ENCODE measurements around the gene PTPRK. TPM values are rescaled to one million over a fixed set of nuclear protein-coding genes. Genes with fewer than 3 reads are reported as not detected.

PTPRK gene
- total and polyA plus RNA-seq, 9 of the 15 experiments (the other 6 are each of a cell fraction or from before 2014, with no cell fraction given) = 0.04 to 0.51 TPM; not detected in 7

DNA sequence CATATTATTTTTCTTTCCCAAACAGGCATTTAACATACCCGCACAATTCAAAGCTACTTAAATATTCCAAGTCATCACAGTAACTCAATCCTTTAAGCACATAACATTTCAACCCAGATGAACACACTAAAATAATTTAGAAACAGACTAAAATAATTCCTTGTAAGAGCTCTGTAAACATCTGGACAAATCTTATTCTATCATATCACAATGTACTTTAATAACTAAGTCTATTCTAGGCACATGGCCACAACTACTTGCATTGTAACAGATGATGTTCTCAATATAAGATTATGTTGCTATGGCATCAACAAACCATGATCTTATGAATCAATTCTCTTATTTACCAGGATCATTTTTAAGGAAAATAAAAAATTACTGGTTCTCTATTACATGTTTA lies 496.4 kb downstream of the PTPRK start:
- BruUV-seq (replicated peaks) = no TSS peak
- WGBS (ENCODE audit: insufficient coverage, low coverage, missing lambda C conversion rate) = 0% methylated on average over 1 of the region's 1 CpG
- H3K36me3 ChIP-seq (ENCODE audit: control insufficient read depth, insufficient read depth, low read length) = no peaks in the 10 kb centered on the region
- H3K79me2 ChIP-seq (ENCODE audit: control insufficient read depth, insufficient read depth, low read length) = no peaks in the 10 kb centered on the region
- no peak overlapping the region for H3K9ac ChIP-seq (ENCODE audit: insufficient read depth in 1 of 2, low read depth in 2 of 2, low read length in 2 of 2)
- ChIA-PET POLR2A (no interaction called here), CTCF (ENCODE audit: low intra/inter-chr PET ratio) (no interaction called here)
- no peak overlapping the region for H2AFZ ChIP-seq (ENCODE audit: low read depth, low read length)
- no peaks in the 10 kb centered on the region for H4K20me1 ChIP-seq (replicated peaks; ENCODE audit: control insufficient read depth, insufficient read depth, low read length)
- no peaks in the 10 kb centered on the region for H3K4me1 ChIP-seq (replicated peaks in 1 of 2; ENCODE audit: control insufficient read depth in 2 of 2, insufficient read depth in 2 of 2, low read length in 2 of 2)
- H3K27ac ChIP-seq (ENCODE audit: extremely low read depth, low read depth, low read length) = no peak overlapping the region
- H3K4me3 ChIP-seq = no peak overlapping the region
- no peak for DNase-seq (ENCODE audit: extremely low read depth in 1 of 4, low spot score in 3 of 4)
- no peak for FAIRE-seq
- H3K27me3 ChIP-seq (ENCODE audit: control insufficient read depth in 2 of 2, insufficient read depth in 2 of 2, low read length in 2 of 2) = no peaks in the 10 kb centered on the region
- no peaks in the 10 kb centered on the region for H3K9me1 ChIP-seq (ENCODE audit: control insufficient read depth, insufficient read depth, low read length)
- ATAC-seq = no peak
- intact Hi-C loops (cut with micrococcal nuclease) (no loop called here), in situ Hi-C loops (cut with MboI) (no loop called here)
- H3K9me3 ChIP-seq (replicated peaks; ENCODE audit: control insufficient read depth, insufficient read depth, low read depth, low read length) = no peaks in the 10 kb centered on the region
- H3K4me2 ChIP-seq (ENCODE audit: insufficient read depth, low read length) = no peak overlapping the region
- no peak for TF ChIP-seq COPS2 (conservative IDR thresholded peaks at IDR 0.05)
- no peak for TF ChIP-seq MXI1 (IDR thresholded peaks at IDR 0.05; ENCODE audit: low read depth, low read length)
- TF ChIP-seq SMARCE1 (IDR thresholded peaks at IDR 0.05) = no peak
- TF ChIP-seq NFIC (IDR thresholded peaks at IDR 0.05) = no peak
- TF ChIP-seq ZNF224 (CRISPR knock-in tag; IDR thresholded peaks at IDR 0.05) = no peak
- TF ChIP-seq, protein P1, sequence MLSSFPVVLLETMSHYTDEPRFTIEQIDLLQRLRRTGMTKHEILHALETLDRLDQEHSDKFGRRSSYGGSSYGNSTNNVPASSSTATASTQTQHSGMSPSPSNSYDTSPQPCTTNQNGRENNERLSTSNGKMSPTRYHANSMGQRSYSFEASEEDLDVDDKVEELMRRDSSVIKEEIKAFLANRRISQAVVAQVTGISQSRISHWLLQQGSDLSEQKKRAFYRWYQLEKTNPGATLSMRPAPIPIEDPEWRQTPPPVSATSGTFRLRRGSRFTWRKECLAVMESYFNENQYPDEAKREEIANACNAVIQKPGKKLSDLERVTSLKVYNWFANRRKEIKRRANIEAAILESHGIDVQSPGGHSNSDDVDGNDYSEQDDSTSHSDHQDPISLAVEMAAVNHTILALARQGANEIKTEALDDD (IDR thresholded peaks at IDR 0.05) = no peak
- no peak for TF ChIP-seq THRAP3 (IDR thresholded peaks at IDR 0.05; ENCODE audit: borderline replicate concordance)
- TF ChIP-seq, protein P2, sequence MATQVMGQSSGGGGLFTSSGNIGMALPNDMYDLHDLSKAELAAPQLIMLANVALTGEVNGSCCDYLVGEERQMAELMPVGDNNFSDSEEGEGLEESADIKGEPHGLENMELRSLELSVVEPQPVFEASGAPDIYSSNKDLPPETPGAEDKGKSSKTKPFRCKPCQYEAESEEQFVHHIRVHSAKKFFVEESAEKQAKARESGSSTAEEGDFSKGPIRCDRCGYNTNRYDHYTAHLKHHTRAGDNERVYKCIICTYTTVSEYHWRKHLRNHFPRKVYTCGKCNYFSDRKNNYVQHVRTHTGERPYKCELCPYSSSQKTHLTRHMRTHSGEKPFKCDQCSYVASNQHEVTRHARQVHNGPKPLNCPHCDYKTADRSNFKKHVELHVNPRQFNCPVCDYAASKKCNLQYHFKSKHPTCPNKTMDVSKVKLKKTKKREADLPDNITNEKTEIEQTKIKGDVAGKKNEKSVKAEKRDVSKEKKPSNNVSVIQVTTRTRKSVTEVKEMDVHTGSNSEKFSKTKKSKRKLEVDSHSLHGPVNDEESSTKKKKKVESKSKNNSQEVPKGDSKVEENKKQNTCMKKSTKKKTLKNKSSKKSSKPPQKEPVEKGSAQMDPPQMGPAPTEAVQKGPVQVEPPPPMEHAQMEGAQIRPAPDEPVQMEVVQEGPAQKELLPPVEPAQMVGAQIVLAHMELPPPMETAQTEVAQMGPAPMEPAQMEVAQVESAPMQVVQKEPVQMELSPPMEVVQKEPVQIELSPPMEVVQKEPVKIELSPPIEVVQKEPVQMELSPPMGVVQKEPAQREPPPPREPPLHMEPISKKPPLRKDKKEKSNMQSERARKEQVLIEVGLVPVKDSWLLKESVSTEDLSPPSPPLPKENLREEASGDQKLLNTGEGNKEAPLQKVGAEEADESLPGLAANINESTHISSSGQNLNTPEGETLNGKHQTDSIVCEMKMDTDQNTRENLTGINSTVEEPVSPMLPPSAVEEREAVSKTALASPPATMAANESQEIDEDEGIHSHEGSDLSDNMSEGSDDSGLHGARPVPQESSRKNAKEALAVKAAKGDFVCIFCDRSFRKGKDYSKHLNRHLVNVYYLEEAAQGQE (IDR thresholded peaks at IDR 0.05; ENCODE audit: borderline replicate concordance) = no peak
- TF ChIP-seq, protein P2 (CRISPR knock-in tag; IDR thresholded peaks at IDR 0.05; ENCODE audit: low read depth) = no peak
- TF ChIP-seq RAD51 (IDR thresholded peaks at IDR 0.05; ENCODE audit: borderline replicate concordance, low read depth) = no peak

Measured in K562 (cell line).